Calu3 (cell line): ENCODE results near the gene DKC1. TPM values are rescaled to one million over a fixed set of nuclear protein-coding genes. Genes with fewer than 3 reads are reported as not detected.

Experiments
- BruUV-seq: library from RNA; stranded (reverse); fragments of 400-500 nt; replicated peaks from 2 replicates; lab custom pipeline; 2021; lab: Mats Ljungman, UMichigan
- CTCF ChIA-PET: fragments of 300-600 bp; sonication (Branson Sonifier 250); formaldehyde crosslinking; loops from one replicate; lab custom pipeline; 2022; ENCODE audit warnings: antibody characterized with exemption; lab: Charles Lee
- DNase-seq: peaks from one replicate; pipeline ENCODE4 v3.0.0; 2022
- H3K27ac Mint-ChIP-seq: one replicate; pipeline ENCODE4 v1.8.0; 2022; ENCODE audit warnings: mixed read lengths; ENCODE audit not compliant: unreplicated experiment
- H3K27me3 Mint-ChIP-seq: one replicate; pipeline ENCODE4 v1.8.0; 2022; ENCODE audit warnings: mixed read lengths; ENCODE audit not compliant: unreplicated experiment
- H3K36me3 Mint-ChIP-seq: one replicate; pipeline ENCODE4 v1.8.0; 2022; ENCODE audit warnings: mild to moderate bottlenecking, moderate library complexity, mixed read lengths; ENCODE audit not compliant: insufficient read depth, unreplicated experiment
- H3K4me1 Mint-ChIP-seq: one replicate; pipeline ENCODE4 v1.8.0; 2022; ENCODE audit warnings: mild to moderate bottlenecking, low read depth, mixed read lengths; ENCODE audit not compliant: unreplicated experiment
- H3K4me3 Mint-ChIP-seq: one replicate; pipeline ENCODE4 v1.8.0; 2022; ENCODE audit warnings: mild to moderate bottlenecking, low read depth, moderate library complexity, mixed read lengths; ENCODE audit not compliant: unreplicated experiment
- H3K9me3 Mint-ChIP-seq: one replicate; pipeline ENCODE4 v1.8.0; 2022; ENCODE audit warnings: low read depth, mixed read lengths; ENCODE audit not compliant: unreplicated experiment
- CTCF ChIP-seq: fragments of 200-600 bp; IDR thresholded peaks from one replicate; pipeline ENCODE4 v1.8.0; 2022; ENCODE audit warnings: antibody characterized with exemption; ENCODE audit not compliant: unreplicated experiment
- intact Hi-C: fragments of 100-400 bp; cut with micrococcal nuclease; formaldehyde crosslinking; loops from one replicate; pipeline ENCODE4 v1.10.0; 2022; ENCODE audit not compliant: unreplicated experiment
- total RNA-seq: library from RNA; stranded (reverse); gene quantifications from 2 replicates; pipeline ENCODE4 v1.2.3, GENCODE V29; 2022

The DKC1 gene
- total RNA-seq, 1 experiment from 2014 or later, result 112 TPM

- CTCF ChIA-PET, result interaction anchor here (0.8 kb wide), 1 partner anchor 43 kb away, joined by 4 read pairs; the partner anchor contains the start of gene DKC1
- intact Hi-C loops, result no loop called here
- no TSS peak for BruUV-seq
Measured at GRCh38 chrX:154805696-154806091, 43.0 kb downstream of the DKC1 start.

GRCh38 chrX:154806837-154807501 is 44.3 kb downstream of the DKC1 start:
- DNase-seq, result no peak
- peaks cover 7% of the 10 kb centered on the region for H3K4me1 Mint-ChIP-seq
- H3K36me3 Mint-ChIP-seq, result peaks cover 9% of the 10 kb centered on the region
- no TSS peak for BruUV-seq
- H3K4me3 Mint-ChIP-seq, result no peak overlapping the region
- CTCF ChIA-PET, result no interaction called here
- peaks cover 67% of the 10 kb centered on the region for H3K27me3 Mint-ChIP-seq
- TF ChIP-seq CTCF, result no peak
- no peaks in the 10 kb centered on the region for H3K9me3 Mint-ChIP-seq
- intact Hi-C loops, result no loop called here
- no peak overlapping the region for H3K27ac Mint-ChIP-seq

More at GRCh38 chrX:154805696-154806091, 43.0 kb downstream of the DKC1 start:
- no peak overlapping the region for H3K27ac Mint-ChIP-seq
- peaks cover 9% of the 10 kb centered on the region for H3K36me3 Mint-ChIP-seq
- peak overlapping the region; percentile 83 for H3K4me3 Mint-ChIP-seq
- no peaks in the 10 kb centered on the region for H3K9me3 Mint-ChIP-seq
- DNase-seq, result no peak
- H3K4me1 Mint-ChIP-seq, result peaks cover 12% of the 10 kb centered on the region
- H3K27me3 Mint-ChIP-seq, result peaks cover 61% of the 10 kb centered on the region
- no peak for TF ChIP-seq CTCF

- Mint-ChIP-seq H3K27ac (no peak overlapping the region), H3K9me3 (no peaks in the 10 kb centered on the region), H3K4me3 (no peak overlapping the region), H3K27me3 (peaks cover 55% of the 10 kb centered on the region), H3K36me3 (peaks cover 11% of the 10 kb centered on the region), H3K4me1 (no peaks in the 10 kb centered on the region)
- intact Hi-C loops, result no loop called here
- no peak for TF ChIP-seq CTCF
- DNase-seq, result no peak
- CTCF ChIA-PET, result no interaction called here
- no TSS peak for BruUV-seq
Measured at GRCh38 chrX:154809939-154810665, 47.4 kb downstream of the DKC1 start.

- no peak for DNase-seq
- Mint-ChIP-seq H3K36me3 (peaks cover 5% of the 10 kb centered on the region), H3K27me3 (peaks cover 54% of the 10 kb centered on the region), H3K4me1 (no peaks in the 10 kb centered on the region), H3K9me3 (no peaks in the 10 kb centered on the region), H3K4me3 (no peak overlapping the region), H3K27ac (no peak overlapping the region)
- TF ChIP-seq CTCF, result no peak
- CTCF ChIA-PET, result no interaction called here
- BruUV-seq, result no TSS peak
- intact Hi-C loops, result no loop called here
Measured at GRCh38 chrX:154812341-154813101, 49.9 kb downstream of the DKC1 start.
